OCI-LY7 (cell line): ENCODE results near the gene IFT57. TPM values are rescaled to one million over a fixed set of nuclear protein-coding genes. Genes with fewer than 3 reads are reported as not detected.
"Not testable (repeated sequence)": the region's sequence is repeated elsewhere in the genome, so short reads cannot be mapped to it uniquely, and the experiment has no call there.

Source experiments
- BruUV-seq: library from RNA; stranded (reverse); fragments of 400-500 nt; replicated peaks from 2 replicates; lab custom pipeline; 2021; lab: Mats Ljungman, UMichigan
- CTCF ChIA-PET: fragments of 300-600 bp; sonication (Branson Sonifier 250); formaldehyde crosslinking; loops from one replicate; lab custom pipeline; 2022; ENCODE audit warnings: antibody characterized with exemption; ENCODE audit not compliant: unreplicated experiment; lab: Charles Lee
- POLR2A ChIA-PET: fragments of 300-600 bp; sonication (Branson Sonifier 250); formaldehyde crosslinking; loops from one replicate; lab custom pipeline; 2022; ENCODE audit warnings: antibody characterized with exemption; lab: Charles Lee
- DNase-seq: peaks from one replicate; pipeline ENCODE4 v3.0.0-alpha.2; 2015; ENCODE audit warnings: low spot score
- H2AFZ ChIP-seq: fragments of 200-600 bp; sonication (generic), shearing (Covaris generic); 2 replicates; pipeline ENCODE4 v1.6.1; 2014; ENCODE audit warnings: mild to moderate bottlenecking, antibody characterized with exemption, low read length, moderate library complexity
- H3K27ac ChIP-seq: fragments of 200-600 bp; sonication (generic); 2 replicates; pipeline ENCODE4 v1.5.1; 2014; ENCODE audit warnings: mixed run types, low read depth, mild to moderate bottlenecking, moderate library complexity, low read length, inconsistent platforms; ENCODE audit not compliant: poor library complexity, severe bottlenecking
- H3K36me3 ChIP-seq: fragments of 200-600 bp; sonication (generic); 2 replicates; pipeline ENCODE4 v1.6.1; 2014; ENCODE audit warnings: mild to moderate bottlenecking, antibody characterized with exemption, low read length, moderate library complexity, mixed read lengths; ENCODE audit not compliant: insufficient read depth
- H3K4me1 ChIP-seq: fragments of 200-600 bp; sonication (generic); 2 replicates; pipeline ENCODE4 v1.5.1; 2014; ENCODE audit warnings: mild to moderate bottlenecking, low read length; ENCODE audit not compliant: insufficient read depth, poor library complexity, severe bottlenecking
- H3K4me2 ChIP-seq: fragments of 200-600 bp; sonication (generic); 2 replicates; pipeline ENCODE4 v1.6.1; 2014; ENCODE audit warnings: mild to moderate bottlenecking, low read length
- H3K4me3 ChIP-seq: fragments of 200-600 bp; sonication (generic); 2 replicates; pipeline ENCODE4 v1.5.1; 2014; ENCODE audit warnings: mild to moderate bottlenecking, low read depth, low read length; ENCODE audit not compliant: poor library complexity, severe bottlenecking
- H3K79me2 ChIP-seq: fragments of 200-600 bp; sonication (generic); 2 replicates; pipeline ENCODE4 v1.6.1; 2016; ENCODE audit warnings: low read depth, mild to moderate bottlenecking, low read length, moderate library complexity, mixed read lengths; ENCODE audit not compliant: insufficient read depth
- H3K9me2 ChIP-seq: fragments of 200-600 bp; sonication (generic); 2 replicates; pipeline ENCODE4 v1.6.1; 2016; ENCODE audit warnings: mild to moderate bottlenecking, low read length, mixed read lengths; ENCODE audit not compliant: insufficient read depth
- H3K9me3 ChIP-seq: fragments of 200-600 bp; sonication (generic); 2 replicates; pipeline ENCODE4 v1.6.1; 2014; ENCODE audit warnings: mild to moderate bottlenecking, mixed run types, low read length, mixed read lengths
- H4K20me1 ChIP-seq: fragments of 200-600 bp; sonication (generic); 2 replicates; pipeline ENCODE4 v1.6.1; 2014; ENCODE audit warnings: mild to moderate bottlenecking, antibody characterized with exemption, low read length, moderate library complexity, mixed read lengths; ENCODE audit not compliant: insufficient read depth
- EZH2phosphoT487 ChIP-seq: fragments of 200-600 bp; sonication (generic); IDR thresholded peaks from 2 replicates; pipeline ENCODE4 v1.6.1; 2018; ENCODE audit warnings: low read depth, borderline replicate concordance, mild to moderate bottlenecking, mixed run types, antibody characterized with exemption, low read length, moderate library complexity, mixed read lengths
- intact Hi-C: fragments of 100-400 bp; cut with micrococcal nuclease; formaldehyde crosslinking; loops from one replicate; pipeline ENCODE4 v1.10.0; 2022; ENCODE audit not compliant: unreplicated experiment
- total RNA-seq, 2 experiments: library from RNA; depleted of rRNA in 1 of 2; stranded (reverse); fragments of >200 nt in 1 of 2; shearing (Covaris generic) in 1 of 2; gene quantifications; 2 replicates each; pipeline ENCODE4 v1.2.3, GENCODE V29; 2014 to 2022
- TF ChIP-seq, protein P1 (sequence below): fragments of 200-600 bp; sonication (generic); conservative IDR thresholded peaks from 2 replicates; pipeline ENCODE4 v1.5.1; 2014; ENCODE audit warnings: mild to moderate bottlenecking, antibody characterized with exemption, low read length, moderate library complexity, mixed read lengths

IFT57 gene
- total RNA-seq, 2 experiments from 2014 or later, result 44.1 to 68.2 TPM

DNA sequence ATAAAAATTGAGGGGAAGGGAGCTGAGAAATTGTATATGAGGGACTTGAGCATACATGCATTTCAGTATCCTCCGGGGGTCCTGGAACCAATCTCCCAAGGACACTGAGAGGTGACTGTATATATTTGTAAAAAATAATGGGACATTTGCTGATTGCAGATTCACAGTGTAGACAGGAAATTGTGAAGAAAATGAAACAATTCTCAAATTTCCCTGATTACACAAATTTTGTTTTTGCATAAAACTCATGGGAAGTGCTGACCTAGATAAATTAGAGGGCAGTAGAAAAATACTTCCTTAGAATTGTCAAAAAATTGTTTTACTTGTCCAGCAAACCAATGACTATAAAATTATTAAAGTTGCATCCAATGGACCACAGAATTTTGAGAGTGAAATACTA lies 64.0 kb downstream of the IFT57 start:
- peaks cover 18% of the 10 kb centered on the region; the same call in 1 of the 2 replicates for H3K36me3 ChIP-seq
- DNase-seq, result no peak
- H3K4me2 ChIP-seq, result no peak overlapping the region
- no peak overlapping the region for H2AFZ ChIP-seq
- no peaks in the 10 kb centered on the region for H4K20me1 ChIP-seq
- peaks cover 9% of the 10 kb centered on the region for H3K4me1 ChIP-seq
- H3K9me3 ChIP-seq, result no peaks in the 10 kb centered on the region
- no peak for TF ChIP-seq EZH2phosphoT487
- TF ChIP-seq, protein P1, sequence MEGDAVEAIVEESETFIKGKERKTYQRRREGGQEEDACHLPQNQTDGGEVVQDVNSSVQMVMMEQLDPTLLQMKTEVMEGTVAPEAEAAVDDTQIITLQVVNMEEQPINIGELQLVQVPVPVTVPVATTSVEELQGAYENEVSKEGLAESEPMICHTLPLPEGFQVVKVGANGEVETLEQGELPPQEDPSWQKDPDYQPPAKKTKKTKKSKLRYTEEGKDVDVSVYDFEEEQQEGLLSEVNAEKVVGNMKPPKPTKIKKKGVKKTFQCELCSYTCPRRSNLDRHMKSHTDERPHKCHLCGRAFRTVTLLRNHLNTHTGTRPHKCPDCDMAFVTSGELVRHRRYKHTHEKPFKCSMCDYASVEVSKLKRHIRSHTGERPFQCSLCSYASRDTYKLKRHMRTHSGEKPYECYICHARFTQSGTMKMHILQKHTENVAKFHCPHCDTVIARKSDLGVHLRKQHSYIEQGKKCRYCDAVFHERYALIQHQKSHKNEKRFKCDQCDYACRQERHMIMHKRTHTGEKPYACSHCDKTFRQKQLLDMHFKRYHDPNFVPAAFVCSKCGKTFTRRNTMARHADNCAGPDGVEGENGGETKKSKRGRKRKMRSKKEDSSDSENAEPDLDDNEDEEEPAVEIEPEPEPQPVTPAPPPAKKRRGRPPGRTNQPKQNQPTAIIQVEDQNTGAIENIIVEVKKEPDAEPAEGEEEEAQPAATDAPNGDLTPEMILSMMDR, result no peak
- H3K9me2 ChIP-seq, result no peaks in the 10 kb centered on the region
- no TSS peak for BruUV-seq
- intact Hi-C loops, result no loop called here
- CTCF ChIA-PET, result interaction anchor here (1.3 kb wide), 1 partner anchor 9 kb away, joined by 4 read pairs; no protein-coding TSS in a partner anchor
- POLR2A ChIA-PET, result interaction anchor here (0.5 to 1.0 kb wide), 3 partner anchors 12 to 74 kb away, joined by 3 to 4 read pairs (median 3); no protein-coding TSS in a partner anchor
- no peaks in the 10 kb centered on the region for H3K79me2 ChIP-seq
- H3K27ac ChIP-seq, result no peak overlapping the region
- no peak overlapping the region for H3K4me3 ChIP-seq

DNA sequence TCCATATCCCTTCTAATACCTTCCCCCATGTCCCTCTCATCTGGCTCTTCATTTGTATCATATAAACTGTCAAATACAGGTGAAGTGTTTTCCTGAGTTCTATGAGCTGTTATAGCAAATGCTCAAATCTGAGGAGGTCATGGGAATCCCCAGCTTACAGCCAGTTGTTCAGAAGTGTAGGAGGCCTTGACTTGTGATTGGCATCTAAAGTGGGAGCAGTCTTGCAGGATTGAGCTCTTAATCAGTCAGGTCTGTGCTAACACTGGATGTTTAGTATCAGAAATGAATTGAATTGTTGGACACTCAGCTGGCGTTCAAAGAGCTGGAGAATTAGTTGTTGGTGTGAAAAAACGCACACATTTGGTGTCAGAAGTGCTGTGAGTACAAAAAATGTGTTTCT lies 65.0 kb downstream of the IFT57 start:
- H3K4me3 ChIP-seq, result no peak overlapping the region
- peaks cover under 1% of the 10 kb centered on the region for H3K4me1 ChIP-seq
- H3K9me2 ChIP-seq, result no peaks in the 10 kb centered on the region
- no peaks in the 10 kb centered on the region for H3K79me2 ChIP-seq
- no peak for DNase-seq
- no TSS peak for BruUV-seq
- no peak overlapping the region for H3K4me2 ChIP-seq
- TF ChIP-seq, protein P1, result no peak
- no peaks in the 10 kb centered on the region for H4K20me1 ChIP-seq
- intact Hi-C loops, result no loop called here
- no peak overlapping the region for H2AFZ ChIP-seq
- H3K27ac ChIP-seq, result no peak overlapping the region
- POLR2A ChIA-PET, result interaction anchor here (0.6 to 0.9 kb wide), 3 partner anchors 24 to 48 kb away, joined by 3 to 4 read pairs (median 3); no protein-coding TSS in a partner anchor
- no peaks in the 10 kb centered on the region for H3K9me3 ChIP-seq
- CTCF ChIA-PET, result no interaction called here
- H3K36me3 ChIP-seq, result peaks cover 14% of the 10 kb centered on the region; the same call in 1 of the 2 replicates

DNA sequence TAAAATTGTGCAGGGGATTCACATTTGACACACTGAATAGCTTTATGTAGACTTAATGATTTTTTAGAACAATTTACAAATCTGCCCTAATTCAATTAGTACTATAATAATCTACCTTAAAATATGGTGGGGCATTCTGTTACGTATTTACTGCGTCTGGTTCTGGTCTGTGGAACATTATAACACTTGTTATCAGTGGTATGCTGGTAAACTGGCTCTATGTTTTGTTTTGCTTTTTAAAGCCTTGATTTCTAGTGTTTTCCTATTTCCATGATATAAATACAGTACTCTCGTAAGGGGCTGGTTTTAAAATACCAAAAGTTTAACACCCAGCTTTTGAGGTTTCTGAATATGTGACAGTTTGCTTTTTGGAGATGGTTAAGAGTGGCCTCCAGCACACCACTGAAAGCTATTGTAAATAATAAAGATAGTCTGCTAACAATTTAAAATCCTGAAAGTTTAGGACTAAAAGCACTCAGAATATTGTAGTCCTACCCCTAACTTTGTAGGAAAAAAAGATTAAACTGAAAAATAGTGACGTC lies 65.8 kb downstream of the IFT57 start:
- ChIA-PET CTCF (no interaction called here), POLR2A (interaction anchor here (0.6 kb wide), 1 partner anchor 25 kb away, joined by 3 read pairs; no protein-coding TSS in a partner anchor)
- Histone ChIP-seq H4K20me1 (no peaks in the 10 kb centered on the region), H3K9me3 (no peaks in the 10 kb centered on the region), H3K36me3 (peaks cover 5% of the 10 kb centered on the region; the same call in 1 of the 2 replicates), H3K9me2 (no peaks in the 10 kb centered on the region), H3K4me3 (no peak overlapping the region), H3K79me2 (no peaks in the 10 kb centered on the region), H2AFZ (no peak overlapping the region), H3K4me1 (no peaks in the 10 kb centered on the region), H3K4me2 (no peak overlapping the region), H3K27ac (no peak overlapping the region)
- TF ChIP-seq, protein P1, result no peak
- TF ChIP-seq EZH2phosphoT487, result no peak
- BruUV-seq, result no TSS peak
- DNase-seq, result no peak
- intact Hi-C loops, result no loop called here

DNA sequence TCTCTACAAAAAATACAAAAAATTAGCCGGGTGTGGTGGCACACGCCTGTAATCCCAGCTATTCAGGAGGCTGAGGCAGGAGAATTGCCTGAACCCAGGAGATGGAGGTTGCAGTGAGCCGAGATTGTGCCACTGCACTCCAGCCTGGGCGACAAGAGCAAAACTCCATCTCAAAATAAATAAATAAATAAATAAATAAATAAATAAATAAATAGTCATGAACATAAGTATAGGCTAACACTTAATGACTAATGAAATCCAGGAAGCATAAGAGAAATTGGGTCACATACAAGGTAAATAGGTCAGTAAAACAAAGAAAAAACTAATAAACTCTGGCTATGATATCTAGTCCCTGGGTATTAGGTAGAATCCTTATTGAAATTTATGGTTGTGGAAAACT lies 66.6 kb downstream of the IFT57 start:
- H4K20me1 ChIP-seq, H3K27ac ChIP-seq, H3K4me3 ChIP-seq, H2AFZ ChIP-seq, H3K9me2 ChIP-seq, POLR2A ChIA-PET, H3K79me2 ChIP-seq, H3K9me3 ChIP-seq, BruUV-seq, CTCF ChIA-PET, H3K4me2 ChIP-seq, H3K4me1 ChIP-seq, intact Hi-C loops, DNase-seq, H3K36me3 ChIP-seq: not testable (repeated sequence)
